GM18867 (cell line): ENCODE measurements around the gene TM4SF20.
A peak's percentile ranks its signal among the peaks of the same experiment; 100 is the strongest.
"Not testable (repeated sequence)": the region's sequence is repeated elsewhere in the genome, so short reads cannot be mapped to it uniquely, and the experiment has no call there.

Experiments used
- ATAC-seq: cut with Tn5 transposase; IDR thresholded peaks from one replicate; pipeline ENCODE4 v1.9.1; 2021; ENCODE audit warnings: mild to moderate bottlenecking, moderate library complexity; ENCODE audit not compliant: unreplicated experiment

The TM4SF20 gene

DNA sequence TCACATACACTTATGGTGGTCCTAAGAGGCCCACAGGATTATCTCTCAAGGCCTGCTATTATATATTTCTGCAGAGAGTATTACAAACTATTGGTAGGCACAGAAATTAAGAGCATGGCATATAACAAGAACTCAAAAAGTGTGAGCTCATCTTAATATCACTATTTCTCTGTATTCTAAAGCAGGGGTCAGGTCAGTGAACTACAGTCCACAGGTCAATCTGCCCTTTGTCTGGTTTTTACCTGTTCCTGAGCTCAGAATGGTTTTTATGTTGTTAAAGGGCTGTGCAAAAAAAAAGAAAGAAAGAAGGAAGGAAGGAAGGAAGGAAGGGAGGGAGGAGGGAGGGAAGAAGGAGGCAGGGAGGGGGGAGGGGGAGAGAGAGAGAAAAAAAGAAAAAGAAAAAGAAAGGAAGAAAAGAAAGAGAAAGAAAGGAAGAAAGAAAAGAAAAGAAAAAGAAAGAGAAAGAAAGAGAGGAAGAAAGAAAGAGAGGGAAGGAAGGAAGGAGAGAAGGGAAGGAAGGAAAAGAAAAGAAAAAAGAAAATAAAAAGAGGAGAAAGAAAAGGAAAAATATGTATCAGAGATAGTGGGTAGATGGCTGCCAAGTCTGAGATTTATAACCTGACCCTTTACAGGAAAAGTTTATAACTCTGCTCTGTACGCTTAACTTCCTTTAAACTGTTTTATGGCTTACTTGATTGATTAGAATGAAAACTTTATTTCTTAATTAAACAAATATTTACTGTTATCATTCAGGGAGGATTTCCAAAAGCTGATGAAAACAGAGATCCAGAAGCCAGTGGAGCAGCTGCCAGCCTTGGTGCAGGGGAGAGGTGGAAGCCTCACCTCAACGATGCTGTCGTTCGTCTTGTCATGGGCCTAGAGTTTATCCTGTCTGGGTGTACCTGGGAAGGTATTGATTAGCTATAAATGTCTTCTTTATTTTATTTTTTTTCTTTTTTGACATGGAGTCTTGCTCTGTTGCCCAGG, 19.9 kb upstream of the TM4SF20 start:
- ATAC-seq: no peak

DNA sequence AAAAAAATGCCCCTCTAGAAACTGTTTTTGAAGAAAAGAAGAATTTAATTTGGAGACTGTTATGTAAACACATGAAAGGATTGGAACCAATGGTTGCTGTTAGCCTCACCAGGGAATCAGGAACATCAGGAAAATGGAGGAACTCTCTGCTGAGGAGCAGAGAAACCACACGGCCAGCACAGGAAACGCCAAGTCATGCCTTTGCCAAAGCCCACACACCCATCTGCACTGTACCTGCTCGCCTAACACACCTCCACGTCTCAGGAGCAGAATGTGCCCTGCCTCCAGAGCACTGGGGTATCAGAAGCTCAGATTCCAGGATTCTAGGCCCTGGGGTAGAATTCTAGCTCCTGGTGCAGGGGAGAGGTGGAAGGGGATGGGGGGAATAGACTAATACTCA, 18.5 kb upstream of the TM4SF20 start:
- no peak for ATAC-seq

DNA sequence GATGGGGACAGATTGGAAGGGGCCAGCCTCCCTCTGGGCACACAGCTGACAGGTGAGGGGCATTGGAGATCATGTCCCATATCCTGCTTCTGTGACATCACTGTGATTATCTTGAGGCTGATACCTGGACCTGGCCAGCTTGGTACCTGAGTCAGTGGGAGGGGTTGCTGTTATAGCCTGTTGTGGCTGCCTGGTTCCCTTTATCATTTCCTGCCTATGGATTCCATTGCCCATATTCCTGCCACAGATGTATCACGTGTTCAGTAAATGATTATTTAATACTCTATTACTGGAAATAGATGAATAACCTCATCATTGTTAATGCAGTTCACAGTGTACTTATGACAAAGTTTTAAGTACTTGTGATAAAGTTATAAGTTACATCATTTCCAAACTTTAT, 16.4 kb upstream of the TM4SF20 start:
- no peak for ATAC-seq

DNA sequence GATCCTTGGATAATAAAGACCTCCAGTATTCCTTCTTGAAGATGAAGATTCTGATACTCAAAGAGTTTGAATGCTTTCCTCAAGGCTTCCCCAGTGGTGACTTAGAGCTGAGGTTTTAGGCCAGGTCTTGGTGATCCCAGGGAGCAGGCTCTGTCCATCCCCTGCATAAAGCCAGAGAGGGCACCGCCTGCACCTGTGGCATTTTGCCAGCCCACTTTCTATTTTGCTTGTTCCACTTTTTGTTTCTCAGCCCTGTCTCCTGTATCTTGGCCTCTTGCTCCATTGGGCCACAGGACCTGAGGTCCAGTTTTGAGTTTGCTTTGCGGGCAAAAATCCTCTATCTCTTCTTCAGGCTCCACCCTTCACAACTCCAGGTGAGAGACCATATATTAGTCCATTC, 15.3 kb upstream of the TM4SF20 start:
- peak; percentile 79 for ATAC-seq

DNA sequence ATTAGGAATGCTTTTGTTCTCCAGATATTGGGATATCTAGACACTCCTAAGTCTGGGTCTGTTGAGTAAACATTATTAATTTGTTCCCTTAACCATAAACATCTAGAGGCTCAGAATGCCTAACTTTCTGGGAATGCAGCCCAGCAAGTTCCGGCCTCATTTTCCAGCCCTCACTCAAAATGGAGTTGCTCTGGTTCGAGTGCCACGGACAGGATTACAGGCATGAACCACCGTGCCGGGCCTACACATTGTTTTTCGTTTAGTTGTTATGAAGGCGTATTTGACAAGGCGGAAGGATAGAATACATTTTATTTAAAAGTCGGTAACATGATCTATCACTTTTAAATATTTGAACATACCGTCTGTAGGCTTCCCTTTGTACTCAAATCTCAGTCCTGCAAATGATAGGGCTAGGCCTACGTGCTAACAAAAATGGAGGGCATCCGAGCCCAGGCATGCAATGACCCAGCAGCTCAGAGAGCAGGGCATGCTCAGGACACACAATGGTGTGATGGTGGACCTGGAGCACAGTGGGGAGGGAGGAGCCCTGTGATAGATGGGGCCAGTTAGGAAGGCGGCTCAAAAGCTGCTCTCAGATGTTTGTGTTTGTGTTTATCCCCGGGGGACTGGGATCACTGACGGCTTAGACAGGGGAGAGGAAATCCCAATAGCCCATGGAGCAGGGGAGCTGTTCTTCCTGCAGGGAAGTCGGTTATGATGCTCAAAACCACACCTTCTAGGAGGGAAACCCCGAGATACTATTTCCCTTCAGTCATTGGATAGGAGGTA, 11.6 kb upstream of the TM4SF20 start:
- ATAC-seq: no peak

DNA sequence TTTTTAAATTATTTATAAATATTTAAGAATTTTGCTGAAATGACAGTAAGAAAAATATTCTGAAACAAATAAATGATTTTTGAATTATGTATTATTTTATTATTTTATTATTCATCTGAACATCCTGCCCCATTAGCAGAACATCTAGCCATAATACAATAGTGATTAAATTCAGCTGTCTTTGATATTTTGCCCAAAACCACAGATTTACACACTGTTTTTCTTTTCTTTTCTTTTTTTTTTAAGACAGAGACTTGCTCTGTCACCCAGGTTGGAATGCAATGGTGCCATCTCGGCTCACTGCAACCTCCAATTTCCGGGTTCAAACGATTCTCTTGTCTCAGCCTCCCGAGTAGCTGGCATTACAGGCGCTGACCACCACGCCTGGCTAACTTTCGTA, 10.6 kb upstream of the TM4SF20 start:
- ATAC-seq: no peak

DNA sequence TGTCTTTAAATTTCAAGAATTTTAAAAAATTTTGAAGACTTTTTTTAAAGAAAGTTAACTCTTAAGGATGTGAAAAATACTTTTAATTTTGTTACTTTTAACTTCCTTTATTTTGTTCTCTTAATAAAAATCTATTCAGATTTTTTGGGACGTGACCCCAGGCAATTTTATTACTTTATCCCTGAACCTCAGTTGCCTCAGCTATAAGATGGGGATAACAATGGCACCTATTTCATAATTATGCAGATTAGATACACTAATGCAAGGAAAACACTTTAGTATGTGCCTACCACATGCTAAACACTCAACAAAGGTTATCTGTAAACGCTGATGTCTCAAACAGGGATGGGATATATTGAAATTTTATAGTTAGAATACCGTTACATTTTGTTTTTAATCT, 10.1 kb upstream of the TM4SF20 start:
- ATAC-seq: no peak

DNA sequence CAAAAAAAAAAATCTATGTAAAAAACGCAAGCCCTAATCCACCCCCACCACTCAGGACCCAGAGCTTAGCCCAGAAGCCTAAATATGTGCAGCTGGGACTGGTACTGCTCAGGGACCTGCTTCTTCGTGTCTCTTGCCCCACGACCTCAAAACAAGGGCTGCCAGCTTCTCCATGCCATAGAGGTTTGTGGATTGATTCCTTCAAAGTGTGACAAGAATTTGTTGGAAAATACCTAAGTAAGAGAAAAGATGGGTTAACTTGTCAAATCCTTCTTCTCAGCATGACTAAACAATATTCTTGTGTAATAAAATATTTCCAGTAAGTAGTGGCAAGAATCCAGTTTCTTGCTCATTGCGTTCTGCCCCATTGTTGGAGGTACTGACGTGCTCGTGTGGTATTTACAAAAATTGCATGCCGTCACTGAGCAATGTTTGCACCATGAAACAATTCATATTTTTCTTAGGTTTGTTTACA, 9.5 kb upstream of the TM4SF20 start:
- no peak for ATAC-seq

DNA sequence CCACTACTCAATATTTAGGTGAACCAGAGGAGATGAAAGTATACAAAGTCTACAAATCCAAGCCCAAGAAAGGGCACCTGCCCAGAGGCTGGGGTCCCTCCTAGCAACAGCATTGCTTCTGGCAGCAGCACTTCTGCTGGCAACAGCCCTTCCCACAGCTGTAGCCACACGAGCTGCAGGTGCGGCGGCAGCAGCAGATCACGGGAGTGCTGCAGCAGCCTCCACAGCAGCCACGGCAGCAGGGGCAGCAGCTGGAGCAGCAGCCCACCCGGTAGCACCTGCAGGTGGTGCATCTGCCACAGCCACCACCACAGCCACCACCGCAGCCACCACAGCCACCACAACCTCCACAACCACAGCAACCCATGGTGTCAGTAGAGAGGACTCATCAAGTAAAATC, 8.5 kb upstream of the TM4SF20 start, which contains the start of gene SCYGR1:
SCYGR1 (minus strand) TSS at position 367 of the 400 bp plus-strand sequence; CDS start at position 367, 0 bp downstream.
- ATAC-seq: not testable (repeated sequence)

DNA sequence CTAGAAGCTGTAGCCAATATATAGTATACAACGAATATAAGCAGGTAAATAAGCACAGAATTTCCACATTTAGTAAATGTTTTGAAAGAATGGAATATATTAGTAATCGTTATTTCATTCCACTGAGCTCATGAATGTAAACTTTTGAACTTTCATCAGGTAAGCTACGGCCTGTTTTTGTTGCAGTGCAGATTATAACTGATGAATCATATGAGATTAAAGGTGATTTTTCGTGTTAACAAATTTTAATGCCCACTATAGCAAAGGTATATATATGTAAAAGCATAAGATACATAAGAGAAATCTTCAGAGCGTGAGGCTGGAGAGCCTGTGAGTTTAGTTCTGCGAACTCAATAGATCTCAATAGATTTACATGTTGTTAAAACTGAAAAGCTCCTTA, 7.5 kb upstream of the TM4SF20 start:
- no peak for ATAC-seq

DNA sequence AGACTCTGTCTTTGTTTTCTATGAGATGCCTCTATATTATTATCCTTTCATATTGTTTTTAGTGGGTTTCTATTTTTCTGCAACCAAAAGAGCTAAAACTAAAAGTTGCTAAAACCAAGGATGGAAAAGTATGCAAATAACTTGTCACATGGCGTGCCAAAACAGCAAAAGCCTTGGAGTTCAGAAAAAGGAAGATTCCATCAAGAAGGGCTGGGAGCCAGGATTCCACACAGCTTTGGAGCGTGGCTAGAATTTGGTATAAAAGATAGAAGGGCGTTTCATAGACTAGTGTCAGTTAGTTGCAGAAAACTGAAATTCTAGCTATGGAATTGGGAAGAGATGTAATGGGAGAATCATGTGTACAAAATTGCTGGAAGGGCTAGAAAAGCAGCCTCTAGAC, 4.6 kb upstream of the TM4SF20 start:
- no peak for ATAC-seq

DNA sequence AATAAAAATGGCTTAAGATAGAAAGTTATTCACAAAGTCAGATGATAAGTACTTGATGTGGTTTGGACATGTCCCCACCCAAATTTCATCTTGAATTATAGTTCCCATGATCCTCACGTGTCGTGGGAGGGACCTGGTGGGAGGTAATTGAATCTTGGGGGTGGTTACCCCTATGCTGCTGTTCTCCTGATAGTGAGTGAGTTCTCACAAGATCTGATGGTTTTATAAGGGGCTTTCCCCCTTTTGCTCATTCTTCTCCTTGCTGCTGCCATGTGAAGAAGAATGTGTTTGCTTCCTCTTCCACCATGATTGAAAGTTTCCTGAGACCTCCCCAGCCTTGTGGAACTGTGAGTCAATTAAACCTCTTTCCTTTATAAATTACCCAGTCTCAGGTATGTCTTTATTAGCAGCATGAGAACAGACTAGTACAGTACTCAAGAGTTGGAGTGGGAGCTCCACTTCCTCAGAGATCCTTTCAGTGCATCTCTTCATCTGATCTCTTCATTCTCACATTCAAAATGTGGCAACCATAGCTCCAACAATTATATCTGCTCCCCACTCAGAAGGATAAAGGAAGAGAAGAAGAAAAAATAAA, 3.2 kb upstream of the TM4SF20 start:
- not testable (repeated sequence) for ATAC-seq

DNA sequence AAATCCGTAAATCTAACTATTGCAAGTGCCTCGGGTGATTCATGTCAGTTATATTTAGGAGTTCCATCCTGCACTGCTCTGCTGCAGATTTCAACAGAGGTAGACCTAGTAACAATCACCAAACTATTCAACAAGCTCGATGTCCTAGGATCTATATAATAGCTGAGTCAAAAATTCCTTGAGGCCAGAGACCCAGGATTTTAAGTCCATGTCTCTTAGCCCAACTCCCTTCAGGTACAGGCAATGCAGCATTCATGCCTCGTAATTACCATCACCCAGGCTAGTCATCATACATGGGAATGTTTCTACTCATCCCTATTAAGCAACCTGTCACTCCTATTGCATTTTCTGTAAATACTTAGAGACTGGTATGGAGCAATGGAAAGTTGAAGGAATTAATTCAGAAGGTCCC, 729 bp downstream of the TM4SF20 start:
- no peak for ATAC-seq

DNA sequence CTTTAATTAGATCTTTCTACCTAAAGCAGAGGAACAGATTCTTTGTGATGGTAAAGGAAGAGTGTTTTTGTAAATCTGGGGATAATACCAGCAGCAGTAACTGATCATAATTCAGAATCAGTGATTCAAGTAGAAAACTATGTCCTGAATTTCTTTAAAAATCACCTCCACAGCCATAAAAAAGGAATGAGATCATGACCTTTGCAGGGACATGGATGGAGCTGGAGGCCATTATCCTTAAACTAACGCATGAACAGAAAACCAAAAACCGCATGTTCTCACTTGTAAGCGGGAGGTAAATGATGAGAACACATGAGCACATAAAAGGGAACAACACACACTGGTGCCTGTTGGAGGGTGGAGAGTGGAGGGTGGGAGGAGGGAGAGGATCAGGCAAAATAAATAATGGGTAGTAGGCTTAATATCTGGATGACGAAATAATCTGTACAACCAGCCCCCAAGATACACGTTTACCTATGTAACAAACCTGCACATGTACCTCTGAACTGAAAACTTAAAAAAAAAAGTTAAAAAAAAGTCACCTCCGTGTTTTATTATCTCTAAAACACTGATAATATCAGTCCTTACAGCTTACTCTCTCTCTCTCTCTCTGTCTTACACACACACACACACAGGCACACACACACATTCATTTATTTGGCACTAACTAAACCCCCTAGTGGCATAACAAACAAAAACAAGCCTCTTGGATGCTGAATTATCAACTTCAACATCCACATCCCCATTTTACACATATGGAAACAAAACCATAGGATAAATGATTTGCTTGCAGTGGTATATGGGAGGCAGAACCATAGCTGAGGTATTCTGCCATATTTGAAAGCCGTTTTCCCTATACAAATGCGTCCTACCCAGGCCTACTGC, 1.4 kb downstream of the TM4SF20 start:
- no peak for ATAC-seq

DNA sequence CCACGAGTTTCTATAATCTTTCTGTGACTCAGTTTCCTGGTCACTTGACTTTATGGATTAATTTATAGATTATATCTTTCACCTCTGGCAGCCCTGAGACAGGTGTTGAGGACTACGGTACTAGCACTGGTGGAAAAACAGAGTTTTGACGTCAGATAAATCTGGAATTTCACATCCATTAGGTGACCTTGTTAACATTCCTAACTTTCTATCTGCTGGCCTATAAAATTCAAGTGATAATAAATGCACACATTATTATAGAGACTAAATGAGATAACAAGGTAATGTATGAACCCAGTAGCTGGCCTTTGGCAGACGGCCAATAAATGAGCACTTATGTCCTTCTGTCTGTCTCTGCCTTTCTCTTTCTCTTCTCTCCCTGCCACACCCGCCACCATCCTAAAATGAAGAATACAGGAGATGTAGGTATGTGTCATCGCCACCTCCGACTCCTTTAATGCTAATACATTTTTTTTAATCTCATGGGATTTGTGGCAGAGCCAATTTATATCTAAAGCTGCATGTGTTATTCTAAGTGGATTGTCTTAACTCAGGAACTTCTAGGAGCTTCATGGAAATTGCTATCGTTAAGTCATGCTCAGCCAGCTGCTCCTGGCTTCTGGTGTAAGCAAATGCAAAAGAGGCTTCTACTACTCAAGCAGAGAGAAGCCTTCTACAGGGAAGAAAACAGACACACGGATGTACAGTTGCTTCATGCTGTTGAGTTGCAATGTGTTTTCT, 2.3 kb downstream of the TM4SF20 start:
- ATAC-seq: no peak

DNA sequence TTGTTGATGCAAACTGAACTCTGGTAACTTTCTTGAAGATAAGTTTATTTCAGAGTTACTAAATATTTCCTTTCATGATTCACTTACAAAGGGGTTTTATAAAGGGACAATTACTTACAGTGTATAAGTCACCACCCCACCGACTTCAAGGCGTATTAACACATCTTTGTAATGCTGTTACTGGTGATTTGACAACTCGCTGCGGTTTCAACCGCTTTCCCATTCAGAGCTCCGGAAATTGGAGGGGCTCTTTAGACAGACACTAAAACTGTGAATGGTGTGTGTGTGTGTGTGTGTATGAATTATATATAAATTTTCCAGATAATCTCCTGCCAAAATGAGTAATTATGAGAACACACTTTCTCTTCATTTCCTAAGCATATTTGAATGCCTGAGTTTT, 4.9 kb downstream of the TM4SF20 start:
- no peak for ATAC-seq

DNA sequence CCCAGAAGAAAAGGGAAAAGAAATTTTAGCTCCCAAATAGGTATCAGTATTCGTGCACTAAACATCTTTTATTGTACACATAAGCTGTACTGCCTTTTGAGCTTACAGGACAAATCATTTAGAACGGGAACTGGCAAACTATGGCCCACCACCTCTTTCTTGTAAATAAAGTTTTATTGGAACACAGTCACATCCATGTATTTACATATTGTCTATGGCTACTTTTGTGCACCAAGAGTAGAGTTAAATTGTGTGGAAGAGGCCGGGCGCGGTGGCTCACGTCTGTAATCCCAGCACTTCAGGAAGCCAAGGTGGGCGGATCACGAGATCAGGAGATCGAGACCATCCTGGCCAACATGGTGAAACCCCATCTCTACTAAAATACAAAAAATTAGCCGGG, 5.7 kb downstream of the TM4SF20 start:
- no peak for ATAC-seq

DNA sequence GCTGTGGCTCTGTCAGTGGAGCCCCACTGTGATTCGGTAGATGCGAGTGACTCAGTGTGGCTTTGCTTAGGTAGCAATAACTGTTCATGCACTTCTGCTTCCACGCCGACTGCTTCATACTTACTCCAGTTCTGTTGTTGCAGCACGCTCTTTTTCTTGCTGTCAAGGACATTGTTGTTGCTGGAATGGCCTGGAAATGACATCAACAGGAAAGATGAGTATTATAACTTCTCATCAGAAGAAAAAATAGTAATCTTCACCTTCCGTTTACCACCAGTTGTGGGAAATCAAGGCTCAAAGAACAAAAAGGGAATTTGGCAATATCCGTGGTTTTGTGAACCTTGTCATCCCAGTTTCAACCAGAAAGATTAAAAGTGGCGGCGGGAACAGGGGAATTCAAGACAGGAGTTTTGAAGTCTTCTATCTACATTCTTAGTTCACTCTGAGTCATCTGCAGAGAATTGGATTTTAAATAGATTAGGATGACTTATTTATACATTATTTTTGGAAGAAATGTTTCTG, 8.3 kb downstream of the TM4SF20 start:
- ATAC-seq: no peak

DNA sequence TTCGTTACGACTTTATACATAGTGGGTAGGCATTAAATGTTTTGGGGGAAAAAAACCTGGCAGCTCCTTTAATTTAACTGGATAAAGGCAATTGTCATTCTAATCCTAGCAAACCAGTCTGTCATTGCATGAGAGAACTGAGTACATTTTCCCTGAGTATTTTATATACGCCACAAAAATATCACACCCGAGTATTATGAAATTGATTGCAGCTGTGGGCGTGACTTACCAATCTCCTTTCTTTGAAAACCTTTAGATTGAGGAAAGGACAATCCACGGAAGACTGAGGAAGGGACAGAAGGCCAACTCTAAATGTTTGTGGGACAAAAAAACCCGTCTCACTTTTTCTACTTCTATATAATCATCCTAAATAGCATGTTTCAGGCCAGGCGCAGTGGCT, 9.0 kb downstream of the TM4SF20 start:
- no peak for ATAC-seq
